ENCODE measurements around the gene RYR2.

DNA sequence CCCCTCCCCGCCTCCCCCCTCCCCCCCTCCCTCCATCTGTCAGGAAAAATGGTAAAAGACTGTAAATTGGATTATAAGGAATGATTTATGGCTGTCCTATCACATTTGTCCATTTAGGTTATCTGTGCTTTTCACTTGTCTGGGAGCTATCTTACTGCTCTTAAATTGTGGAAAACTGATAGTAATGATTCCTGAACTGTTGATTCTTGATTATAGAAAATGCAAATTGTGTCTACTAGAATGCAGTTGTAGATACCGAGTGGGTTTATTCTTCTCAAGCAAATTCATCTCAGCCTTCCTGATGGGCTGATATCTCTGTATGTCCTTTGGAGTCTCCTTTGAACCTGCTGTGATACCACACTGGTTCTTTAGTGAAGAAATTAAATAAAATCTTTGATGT lies 12.3 kb downstream of the RYR2 start:
- TF ChIP-seq MAFK (IDR thresholded peaks at IDR 0.05; ENCODE audit: partially characterized antibody): no peak
- TF ChIP-seq, protein P1, sequence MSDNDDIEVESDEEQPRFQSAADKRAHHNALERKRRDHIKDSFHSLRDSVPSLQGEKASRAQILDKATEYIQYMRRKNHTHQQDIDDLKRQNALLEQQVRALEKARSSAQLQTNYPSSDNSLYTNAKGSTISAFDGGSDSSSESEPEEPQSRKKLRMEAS (IDR thresholded peaks at IDR 0.05): no peak
- TF ChIP-seq RFX5 (IDR thresholded peaks at IDR 0.05): no peak
- TF ChIP-seq CHD2 (IDR thresholded peaks at IDR 0.05; ENCODE audit: low read length, partially characterized antibody): no peak
- TF ChIP-seq, protein P2, sequence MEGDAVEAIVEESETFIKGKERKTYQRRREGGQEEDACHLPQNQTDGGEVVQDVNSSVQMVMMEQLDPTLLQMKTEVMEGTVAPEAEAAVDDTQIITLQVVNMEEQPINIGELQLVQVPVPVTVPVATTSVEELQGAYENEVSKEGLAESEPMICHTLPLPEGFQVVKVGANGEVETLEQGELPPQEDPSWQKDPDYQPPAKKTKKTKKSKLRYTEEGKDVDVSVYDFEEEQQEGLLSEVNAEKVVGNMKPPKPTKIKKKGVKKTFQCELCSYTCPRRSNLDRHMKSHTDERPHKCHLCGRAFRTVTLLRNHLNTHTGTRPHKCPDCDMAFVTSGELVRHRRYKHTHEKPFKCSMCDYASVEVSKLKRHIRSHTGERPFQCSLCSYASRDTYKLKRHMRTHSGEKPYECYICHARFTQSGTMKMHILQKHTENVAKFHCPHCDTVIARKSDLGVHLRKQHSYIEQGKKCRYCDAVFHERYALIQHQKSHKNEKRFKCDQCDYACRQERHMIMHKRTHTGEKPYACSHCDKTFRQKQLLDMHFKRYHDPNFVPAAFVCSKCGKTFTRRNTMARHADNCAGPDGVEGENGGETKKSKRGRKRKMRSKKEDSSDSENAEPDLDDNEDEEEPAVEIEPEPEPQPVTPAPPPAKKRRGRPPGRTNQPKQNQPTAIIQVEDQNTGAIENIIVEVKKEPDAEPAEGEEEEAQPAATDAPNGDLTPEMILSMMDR (IDR thresholded peaks at IDR 0.05): no peak
- TF ChIP-seq POLR2A (IDR thresholded peaks at IDR 0.05; ENCODE audit: low read length): no peak
- TF ChIP-seq, protein P3, sequence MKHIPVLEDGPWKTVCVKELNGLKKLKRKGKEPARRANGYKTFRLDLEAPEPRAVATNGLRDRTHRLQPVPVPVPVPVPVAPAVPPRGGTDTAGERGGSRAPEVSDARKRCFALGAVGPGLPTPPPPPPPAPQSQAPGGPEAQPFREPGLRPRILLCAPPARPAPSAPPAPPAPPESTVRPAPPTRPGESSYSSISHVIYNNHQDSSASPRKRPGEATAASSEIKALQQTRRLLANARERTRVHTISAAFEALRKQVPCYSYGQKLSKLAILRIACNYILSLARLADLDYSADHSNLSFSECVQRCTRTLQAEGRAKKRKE (CRISPR knock-in tag; IDR thresholded peaks at IDR 0.05; ENCODE audit: low read depth): no peak
- TF ChIP-seq BHLHE40 (IDR thresholded peaks at IDR 0.05; ENCODE audit: low read depth, low read length): no peak
- no peak for TF ChIP-seq SMC3 (IDR thresholded peaks at IDR 0.05)
- TF ChIP-seq, protein P4, sequence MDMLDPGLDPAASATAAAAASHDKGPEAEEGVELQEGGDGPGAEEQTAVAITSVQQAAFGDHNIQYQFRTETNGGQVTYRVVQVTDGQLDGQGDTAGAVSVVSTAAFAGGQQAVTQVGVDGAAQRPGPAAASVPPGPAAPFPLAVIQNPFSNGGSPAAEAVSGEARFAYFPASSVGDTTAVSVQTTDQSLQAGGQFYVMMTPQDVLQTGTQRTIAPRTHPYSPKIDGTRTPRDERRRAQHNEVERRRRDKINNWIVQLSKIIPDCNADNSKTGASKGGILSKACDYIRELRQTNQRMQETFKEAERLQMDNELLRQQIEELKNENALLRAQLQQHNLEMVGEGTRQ (IDR thresholded peaks at IDR 0.05): no peak
- TF ChIP-seq EP300 (IDR thresholded peaks at IDR 0.05): no peak
- TF ChIP-seq, protein P5, sequence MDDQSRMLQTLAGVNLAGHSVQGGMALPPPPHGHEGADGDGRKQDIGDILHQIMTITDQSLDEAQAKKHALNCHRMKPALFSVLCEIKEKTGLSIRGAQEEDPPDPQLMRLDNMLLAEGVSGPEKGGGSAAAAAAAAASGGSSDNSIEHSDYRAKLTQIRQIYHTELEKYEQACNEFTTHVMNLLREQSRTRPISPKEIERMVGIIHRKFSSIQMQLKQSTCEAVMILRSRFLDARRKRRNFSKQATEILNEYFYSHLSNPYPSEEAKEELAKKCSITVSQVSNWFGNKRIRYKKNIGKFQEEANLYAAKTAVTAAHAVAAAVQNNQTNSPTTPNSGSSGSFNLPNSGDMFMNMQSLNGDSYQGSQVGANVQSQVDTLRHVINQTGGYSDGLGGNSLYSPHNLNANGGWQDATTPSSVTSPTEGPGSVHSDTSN (IDR thresholded peaks at IDR 0.05): no peak
- no peak for TF ChIP-seq HOXA7 (CRISPR knock-in tag; IDR thresholded peaks at IDR 0.05)

Data from A549 (cell line).